Putamen (tissue), 1 donor: Measurements from ENCODE around the gene NAP1L4.

Experiments used
- DNase-seq: peaks from one replicate; pipeline ENCODE4 v3.0.0-alpha.2; 2016; ENCODE audit warnings: low spot score

Gene NAP1L4

GRCh38 chr11:3010521-3011275 lies 18.6 kb upstream of the NAP1L4 start:
- DNase-seq: no peak

DNA sequence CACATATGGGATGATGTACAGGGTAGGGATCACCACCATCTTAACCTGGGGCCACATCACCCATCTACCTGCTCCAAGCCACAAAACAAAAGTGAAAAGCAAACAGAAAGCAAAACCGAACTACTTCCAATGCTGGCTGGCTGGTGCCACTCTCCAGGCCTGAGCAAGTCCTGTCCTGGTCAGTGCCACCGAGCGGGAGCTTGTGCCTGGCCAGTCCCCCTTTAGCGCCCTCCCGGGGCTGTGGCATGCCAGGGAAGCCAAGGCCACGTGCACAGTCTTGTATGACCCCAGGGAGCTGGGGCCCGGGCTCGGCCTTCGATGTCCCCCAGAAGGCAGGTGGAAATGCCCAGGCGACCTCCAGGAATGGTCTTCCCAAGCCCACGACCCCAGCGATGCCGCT lies 17.9 kb upstream of the NAP1L4 start:
- no peak for DNase-seq

DNA sequence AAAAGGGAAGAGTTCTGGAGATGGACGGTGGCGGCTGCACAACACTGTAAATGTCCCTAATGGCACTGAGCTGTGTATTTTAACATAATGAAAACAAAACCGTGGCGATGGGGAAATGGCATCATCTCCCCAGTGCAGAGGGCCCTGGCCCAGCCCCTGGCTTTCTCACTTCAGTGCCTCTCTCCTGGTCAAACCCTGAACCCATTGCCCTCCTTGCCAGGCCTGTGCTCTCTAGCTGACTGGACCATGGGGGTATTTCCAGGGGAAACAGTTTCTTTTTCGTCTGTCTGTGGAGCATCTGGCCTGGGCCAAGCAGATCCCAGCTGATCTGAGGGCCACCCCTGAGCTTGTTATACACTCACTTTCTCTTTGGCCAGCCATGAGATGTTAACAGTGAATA lies 17.4 kb upstream of the NAP1L4 start:
- no peak for DNase-seq

- no peak for DNase-seq
Observed at GRCh38 chr11:3008746-3009336, 16.7 kb upstream of the NAP1L4 start.

DNA sequence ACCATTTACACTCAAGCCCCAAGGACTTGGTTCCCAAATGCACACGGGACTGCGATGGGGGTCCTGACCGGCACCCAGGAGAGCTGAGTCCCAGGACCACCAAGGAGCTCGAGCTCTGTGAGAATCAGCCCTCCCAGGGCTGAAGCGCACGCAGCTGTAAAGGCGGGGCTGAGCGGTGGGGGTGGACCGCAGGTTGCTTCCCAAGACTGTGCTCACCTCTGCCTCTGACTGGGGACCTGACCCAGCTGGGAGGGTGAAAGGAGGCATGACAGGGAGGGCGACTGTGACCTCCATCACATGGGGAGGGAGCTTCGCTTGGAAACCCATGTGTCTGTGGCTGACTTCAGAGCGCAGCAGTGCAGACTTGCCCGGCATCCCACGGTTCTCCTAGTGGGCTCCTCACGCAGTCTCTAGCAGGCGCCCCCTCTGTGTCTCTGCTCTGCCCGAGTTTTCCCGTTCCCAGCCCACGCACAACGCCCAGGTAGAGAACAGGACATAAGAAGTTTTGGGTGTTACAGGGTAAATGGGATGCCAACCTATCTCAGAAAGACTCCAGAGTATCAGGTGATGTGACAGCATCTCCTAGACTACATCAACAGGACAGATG lies 15.4 kb upstream of the NAP1L4 start:
- DNase-seq: no peak

- DNase-seq: peak; percentile 64
Observed at GRCh38 chr11:3006505-3007260, 14.6 kb upstream of the NAP1L4 start.

DNA sequence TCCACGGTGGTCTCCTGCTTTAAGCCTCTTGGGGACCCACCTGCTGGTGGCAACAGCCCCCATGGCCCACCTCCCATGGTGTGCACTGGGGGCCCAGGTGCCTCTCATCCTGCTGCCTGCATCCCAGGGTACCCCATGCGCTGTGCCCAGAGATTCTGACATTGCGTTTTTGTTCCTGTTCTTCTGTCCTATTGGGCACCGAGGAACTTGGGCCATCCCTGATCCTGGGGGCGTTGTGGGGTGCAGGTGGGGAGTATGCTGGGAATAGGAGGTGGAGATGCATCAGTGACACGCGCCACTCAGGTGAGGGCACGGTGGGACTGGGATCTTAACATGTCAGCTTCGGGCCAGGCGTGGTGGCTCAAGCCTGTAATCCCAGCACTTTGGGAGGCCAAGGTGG lies 12.4 kb upstream of the NAP1L4 start:
- no peak for DNase-seq

- DNase-seq: no peak
Observed at GRCh38 chr11:3003396-3004231, 11.5 kb upstream of the NAP1L4 start.

DNA sequence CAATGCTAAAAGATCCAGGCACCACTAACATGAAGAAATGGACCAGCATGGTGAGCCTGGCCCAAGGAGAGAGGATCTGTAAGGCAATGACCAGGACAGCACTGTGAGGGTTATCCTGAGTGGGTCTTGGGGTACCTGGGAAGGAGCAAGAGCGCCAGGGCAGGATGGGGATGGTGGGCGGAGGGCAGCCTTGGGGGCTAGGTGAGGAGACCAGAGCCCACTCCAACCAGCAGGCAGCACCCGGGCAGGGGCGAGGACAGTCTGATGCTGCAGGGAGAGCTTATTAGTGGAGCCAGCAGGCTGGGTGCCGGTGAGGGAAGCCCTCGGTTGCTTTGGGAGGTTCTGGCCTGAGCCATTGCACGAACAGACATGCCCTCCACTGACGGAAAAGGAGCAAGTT lies 10.7 kb upstream of the NAP1L4 start:
- no peak for DNase-seq

DNA sequence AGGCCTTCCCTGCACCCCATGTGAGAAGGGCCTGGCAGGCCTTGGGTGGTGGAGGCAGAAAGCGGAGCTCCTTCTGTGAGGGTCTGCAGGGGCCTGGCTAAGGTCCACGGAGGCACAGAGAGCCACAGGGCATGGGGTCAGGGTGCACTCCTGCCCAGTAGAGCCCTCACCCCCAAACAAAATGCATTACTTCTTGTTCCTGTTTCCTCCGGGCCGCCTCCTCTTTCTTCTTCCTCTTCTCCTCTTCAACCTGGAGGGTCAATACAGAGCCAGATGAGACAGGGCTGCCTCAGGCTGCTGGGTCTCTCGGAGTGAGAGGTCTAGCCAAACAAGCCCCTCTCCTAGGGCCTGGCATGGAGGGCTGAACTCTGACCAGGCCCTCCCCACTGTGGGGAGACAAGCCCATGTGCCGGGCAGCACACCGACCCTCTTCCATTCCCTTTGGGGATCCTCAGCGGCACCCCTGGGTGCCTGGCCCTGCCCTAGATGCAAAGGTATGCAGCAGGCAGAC lies 10.3 kb upstream of the NAP1L4 start:
- DNase-seq: no peak

GRCh38 chr11:3001496-3001895 lies 9.4 kb upstream of the NAP1L4 start:
- peak; percentile 85 for DNase-seq

GRCh38 chr11:3000032-3000961 lies 8.2 kb upstream of the NAP1L4 start:
- DNase-seq: peak; percentile 98

DNA sequence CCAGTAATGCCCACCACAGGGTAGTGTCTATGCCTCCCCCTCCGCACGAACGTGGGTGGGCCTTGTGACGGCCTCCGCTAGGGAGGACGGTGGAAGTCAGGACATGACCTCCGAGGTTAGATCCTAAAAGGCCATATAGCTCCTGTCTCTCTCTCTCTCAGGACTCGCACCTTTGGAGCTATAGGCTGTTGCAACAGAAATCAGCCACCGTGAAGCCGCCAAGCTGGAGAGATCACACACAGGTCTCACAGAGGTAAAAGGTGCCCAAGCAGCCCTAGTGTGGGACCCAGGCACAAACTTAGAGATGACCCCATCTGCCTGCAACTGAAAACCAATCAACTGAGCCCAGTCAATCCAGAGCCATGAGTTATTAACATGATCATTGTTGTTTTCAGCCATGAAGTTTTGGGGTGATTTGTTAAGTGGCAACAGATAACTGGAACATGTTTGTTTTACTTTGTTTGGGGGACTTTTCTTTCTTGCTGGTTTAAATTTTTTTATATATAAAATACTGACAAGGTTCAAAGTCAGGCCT lies 7.4 kb upstream of the NAP1L4 start:
- DNase-seq: no peak

DNA sequence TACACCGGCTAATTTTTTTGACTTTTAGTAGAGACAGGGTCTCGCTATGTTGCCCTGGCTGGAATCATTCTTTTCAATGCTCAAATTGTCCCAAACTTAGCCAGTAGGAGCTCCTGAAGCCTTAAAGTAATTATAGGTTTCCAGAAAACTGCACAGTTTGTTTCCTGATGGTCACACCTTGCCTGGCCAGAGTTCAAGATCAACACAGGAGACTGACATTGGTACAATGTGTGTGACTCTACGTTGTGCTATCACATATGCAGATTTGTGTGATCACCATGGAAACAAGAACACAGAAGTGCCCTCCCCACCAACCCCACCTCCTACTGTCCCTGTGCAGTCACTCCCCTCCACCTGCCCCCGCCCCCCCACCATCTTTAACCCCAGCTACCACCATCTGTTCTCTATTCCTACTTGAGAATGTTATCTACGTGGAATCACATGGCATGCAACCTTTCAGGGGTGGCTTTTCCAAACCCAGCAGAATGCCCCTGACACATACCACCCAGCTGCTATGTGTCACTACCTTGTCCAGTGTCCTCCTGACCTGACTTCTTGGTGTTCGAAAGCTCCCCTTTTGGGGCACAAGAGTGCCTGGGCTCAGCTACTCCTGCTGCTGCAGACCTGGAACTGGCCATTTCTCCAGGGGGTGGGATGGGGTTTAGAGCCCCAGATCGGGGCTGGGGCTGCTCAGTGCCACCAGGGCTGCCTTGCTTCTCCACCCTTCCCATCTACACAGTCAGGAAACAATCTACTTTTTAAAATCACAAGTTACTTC lies 6.1 kb upstream of the NAP1L4 start:
- no peak for DNase-seq

GRCh38 chr11:2997406-2997805 lies 5.3 kb upstream of the NAP1L4 start:
- no peak for DNase-seq

DNA sequence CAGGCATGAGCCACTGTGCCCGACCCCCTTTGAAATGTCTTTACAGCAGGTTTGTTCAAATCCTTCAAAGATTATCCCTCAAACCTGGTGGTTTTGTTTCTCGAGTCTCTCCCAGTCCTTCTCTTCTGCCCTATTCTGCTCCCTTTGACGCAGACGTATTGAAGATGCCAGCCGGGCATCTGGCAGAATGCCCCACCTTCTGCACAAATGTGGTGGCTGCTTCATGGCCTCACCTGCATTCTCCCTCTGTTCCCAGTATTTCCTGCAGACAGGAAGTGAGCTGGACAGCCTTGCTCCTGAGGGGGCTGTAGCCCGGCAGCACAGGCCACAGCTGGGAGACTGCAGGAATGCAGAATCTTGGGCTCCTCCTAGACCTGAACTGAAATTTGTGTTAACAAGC lies 4.8 kb upstream of the NAP1L4 start:
- DNase-seq: no peak

GRCh38 chr11:2995893-2996554 lies 3.9 kb upstream of the NAP1L4 start:
- DNase-seq: no peak

- DNase-seq: no peak
Observed at GRCh38 chr11:2995031-2995561, 3.0 kb upstream of the NAP1L4 start.

DNA sequence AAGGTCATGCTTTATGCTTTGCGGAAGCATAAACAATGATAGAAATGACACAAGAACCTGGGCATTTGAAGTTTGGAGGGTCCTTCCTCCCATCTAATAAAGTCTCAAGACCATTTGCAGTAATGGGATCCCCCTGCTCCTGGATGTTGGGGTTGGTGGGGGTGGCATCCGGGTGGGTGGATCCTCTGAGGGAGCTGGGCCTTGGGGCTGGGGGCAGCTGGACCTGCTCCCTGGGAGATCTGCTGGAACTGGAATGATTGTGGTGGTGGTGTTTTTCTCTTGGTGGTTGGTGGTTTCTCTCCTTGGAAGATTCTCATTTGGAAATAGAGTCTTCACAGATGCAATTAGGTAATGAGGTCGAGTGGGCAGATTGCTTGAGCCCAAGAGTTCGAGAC lies 2.2 kb upstream of the NAP1L4 start:
- DNase-seq: no peak
